K562 (cell line): ENCODE measurements around the gene CBFA2T3. TPM values are rescaled to one million over a fixed set of nuclear protein-coding genes. Genes with fewer than 3 reads are reported as not detected.

ENCODE experiments used
- CBX1 ChIP-seq: sonication (generic); IDR thresholded peaks from 2 replicates; pipeline ENCODE4 v1.6.1; 2016; ENCODE audit warnings: antibody characterized with exemption, low read depth, mild to moderate bottlenecking
- CUX1 ChIP-seq: fragments of 200-800 bp; sonication (Bioruptor generic); IDR thresholded peaks from 2 replicates; pipeline ENCODE4 v1.6.1; 2016; ENCODE audit warnings: missing genetic modification characterization, missing compliant biosample characterization
- FOXJ3 ChIP-seq: sonication (generic); formaldehyde crosslinking; IDR thresholded peaks from 2 replicates; pipeline ENCODE4 v1.4.0; 2020; ENCODE audit warnings: mild to moderate bottlenecking, missing genetic modification reagents
- MNT ChIP-seq, 2 experiments: fragments of 450-650 bp; conservative IDR thresholded peaks; 2 replicates each; pipeline ENCODE4 v1.6.1; 2017; ENCODE audit warnings: mild to moderate bottlenecking in 2 of 2, moderate library complexity in 2 of 2
- PRDM10 ChIP-seq: fragments of 450-650 bp; IDR thresholded peaks from 2 replicates; pipeline ENCODE4 v1.6.1; 2018; ENCODE audit not compliant: partially characterized antibody
- RAD21 ChIP-seq, 2 experiments: fragments of 250-450 bp in 1 of 2; fragments of 450-650 bp in 1 of 2; sonication (Bioruptor Pico) in 1 of 2; formaldehyde crosslinking in 1 of 2; IDR thresholded peaks in 1 of 2; conservative IDR thresholded peaks in 1 of 2; 2 replicates each; pipeline versions ENCODE4 v1.4.0 to v1.8.0; 2020 to 2022; ENCODE audit warnings: mild to moderate bottlenecking in 2 of 2, moderate library complexity in 1 of 2
- STAT6 ChIP-seq: sonication (generic); formaldehyde crosslinking; IDR thresholded peaks from 2 replicates; pipeline ENCODE4 v1.8.1; 2023; ENCODE audit warnings: mild to moderate bottlenecking, missing genetic modification reagents
- SUPT5H ChIP-seq: fragments of 450-650 bp; IDR thresholded peaks from 2 replicates; pipeline ENCODE4 v1.6.1; 2016
- USF1 ChIP-seq: sonication (generic); formaldehyde crosslinking; IDR thresholded peaks from 2 replicates; pipeline ENCODE4 v1.9.0; 2022; ENCODE audit warnings: mild to moderate bottlenecking, missing genetic modification reagents
- ZNF253 ChIP-seq: fragments of 250-450 bp; sonication (Bioruptor Pico); conservative IDR thresholded peaks from 2 replicates; pipeline ENCODE4 v1.6.1; 2021; ENCODE audit warnings: mild to moderate bottlenecking
- ZNF644 ChIP-seq: fragments of 200-800 bp; sonication (Bioruptor generic); IDR thresholded peaks from 2 replicates; pipeline ENCODE4 v1.6.1; 2016; ENCODE audit warnings: low read depth, missing genetic modification characterization, missing compliant biosample characterization
- polyA plus RNA-seq, 8 experiments: library from polyadenylated mRNA; depleted of rRNA in 4 of 8; stranded (reverse) in 5 of 8; unstranded in 3 of 8; fragments of >200 nt; fragmentation: Nextera tagmentation in 2 of 8; fragmentation: Illumina TruSeq in 1 of 8; extraction: Ambion mirVana in 2 of 8; extraction: Trizol in 1 of 8; gene quantifications; 2 replicates each; pipeline versions ENCODE4 v1.2.1 to v1.2.3, GENCODE V29; 2011 to 2014; ENCODE audit warnings: inconsistent platforms in 1 of 8, missing spikeins in 1 of 8
- total RNA-seq, 7 experiments: library from RNA; depleted of rRNA in 6 of 7; stranded (reverse); fragments of >200 nt in 6 of 7; fragmentation: Illumina TruSeq in 2 of 7; extraction: Trizol in 2 of 7; gene quantifications; 2 replicates each; pipeline versions ENCODE4 v1.2.1 to v1.2.3, GENCODE V29; 2011 to 2021; ENCODE audit warnings: low replicate concordance in 1 of 7

CBFA2T3 gene
- total and polyA plus RNA-seq, 9 of the 15 experiments (the other 6 are each of a cell fraction or from before 2014, with no cell fraction given), result 2.3 to 145 (median 6.7) TPM

- peak; percentile 89 to 94 for TF ChIP-seq MNT (conservative IDR thresholded peaks at IDR 0.05)
- TF ChIP-seq STAT6, result peak; percentile 71; the same call in 1 of the 2 replicates
- peak; percentile 99 for TF ChIP-seq USF1 (CRISPR knock-in tag)
- no peak for TF ChIP-seq FOXJ3 (CRISPR knock-in tag)
- peak; percentile 66 for TF ChIP-seq SUPT5H
- peak; percentile 86; the same call in 1 of the 2 replicates for TF ChIP-seq CBX1
- TF ChIP-seq ZNF253 (CRISPR knock-in tag), result no peak
- TF ChIP-seq RAD21 (CRISPR knock-in tag; conservative IDR thresholded peaks at IDR 0.05 in 1 of 2, IDR thresholded peaks at IDR 0.05 in 1 of 2), result no peak
- TF ChIP-seq ZNF644, result no peak
- no peak for TF ChIP-seq PRDM10
- no peak for TF ChIP-seq CUX1 (CRISPR knock-in tag)
These were observed 119.9 kb downstream of the CBFA2T3 start, which contains the start of the genes GALNS and TRAPPC2L (continued) for GRCh38 chr16:88856828-88857727.
